HepG2 (cell line): ENCODE results near the gene NAALADL1. TPM values are rescaled to one million over a fixed set of nuclear protein-coding genes. Genes with fewer than 3 reads are reported as not detected.

Experiments
- HNF4G ChIP-seq, 2 experiments: sonication (generic) in 1 of 2; formaldehyde crosslinking in 1 of 2; IDR thresholded peaks; 2 replicates each; pipeline versions ENCODE4 v1.4.0 to v1.6.1; 2011 to 2020; ENCODE audit warnings: borderline replicate concordance in 2 of 2, low read depth in 2 of 2, mild to moderate bottlenecking in 2 of 2, low read length in 1 of 2, missing genetic modification reagents in 1 of 2, moderate library complexity in 1 of 2
- NBN ChIP-seq: fragments of 450-650 bp; conservative IDR thresholded peaks from 2 replicates; pipeline ENCODE4 v1.6.1; 2017
- RELA ChIP-seq: sonication (generic); formaldehyde crosslinking; IDR thresholded peaks from 2 replicates; pipeline ENCODE4 v1.4.0; 2020; ENCODE audit warnings: missing genetic modification reagents
- SRSF9 ChIP-seq: fragments of 200-400 bp; formaldehyde crosslinking; IDR thresholded peaks from 2 replicates; pipeline ENCODE4 v1.6.1; 2018; ENCODE audit warnings: borderline replicate concordance, mild to moderate bottlenecking, low read depth, low read length; ENCODE audit not compliant: insufficient read depth, poor library complexity, severe bottlenecking
- SSRP1 ChIP-seq: IDR thresholded peaks from 2 replicates; pipeline ENCODE4 v1.6.1; 2016; ENCODE audit warnings: control low read depth
- ZNF20 ChIP-seq: sonication (generic); formaldehyde crosslinking; IDR thresholded peaks from 2 replicates; pipeline ENCODE4 v1.4.0; 2020; ENCODE audit warnings: mild to moderate bottlenecking, moderate library complexity, missing genetic modification reagents
- polyA plus RNA-seq, 8 experiments: library from polyadenylated mRNA; depleted of rRNA in 3 of 8; stranded (reverse) in 7 of 8; unstranded in 1 of 8; fragments of >200 nt; fragmentation: Illumina TruSeq in 4 of 8; extraction: Trizol in 4 of 8; gene quantifications; 2 replicates each; pipeline versions ENCODE4 v1.2.1 to v1.2.3, GENCODE V29; 2011 to 2016; ENCODE audit warnings: low read depth in 4 of 8, missing spikeins in 1 of 8, mixed read lengths in 1 of 8; ENCODE audit not compliant: insufficient read depth in 1 of 8
- total RNA-seq, 5 experiments: library from RNA; depleted of rRNA; stranded (reverse); fragments of >200 nt; fragmentation: Illumina TruSeq; extraction: Trizol; gene quantifications; 2 replicates each; pipeline ENCODE4 v1.2.3, GENCODE V29; 2016; ENCODE audit warnings: low read depth in 1 of 5
- TF ChIP-seq, protein P1 (sequence below): sonication (generic); formaldehyde crosslinking; IDR thresholded peaks from 2 replicates; pipeline ENCODE4 v1.4.0; 2020; ENCODE audit warnings: missing genetic modification reagents, mild to moderate bottlenecking, borderline replicate concordance
- TF ChIP-seq, protein P2 (sequence below): sonication (generic); formaldehyde crosslinking; IDR thresholded peaks from 2 replicates; pipeline ENCODE4 v1.4.0; 2020; ENCODE audit warnings: low read depth, mild to moderate bottlenecking, missing genetic modification reagents
- TF ChIP-seq, protein P3 (sequence below): IDR thresholded peaks from 2 replicates; pipeline ENCODE4 v1.6.1; 2018; ENCODE audit warnings: missing genetic modification reagents
- TF ChIP-seq, protein P4 (sequence below): sonication (generic); formaldehyde crosslinking; IDR thresholded peaks from 2 replicates; pipeline ENCODE4 v1.4.0; 2020; ENCODE audit warnings: missing genetic modification reagents
- TF ChIP-seq, protein P5 (sequence below): sonication (generic); formaldehyde crosslinking; conservative IDR thresholded peaks from 2 replicates; pipeline ENCODE4 v1.4.0; 2020; ENCODE audit warnings: mild to moderate bottlenecking, missing genetic modification reagents, moderate library complexity
- TF ChIP-seq, protein P6 (sequence below): sonication (generic); formaldehyde crosslinking; IDR thresholded peaks from 2 replicates; pipeline ENCODE4 v1.5.0; 2020; ENCODE audit warnings: missing genetic modification reagents

The NAALADL1 gene
- total and polyA plus RNA-seq, 2 of the 13 experiments (the other 11 are each of a cell fraction or from before 2014, with no cell fraction given) = 9.3 to 33.9 TPM

DNA sequence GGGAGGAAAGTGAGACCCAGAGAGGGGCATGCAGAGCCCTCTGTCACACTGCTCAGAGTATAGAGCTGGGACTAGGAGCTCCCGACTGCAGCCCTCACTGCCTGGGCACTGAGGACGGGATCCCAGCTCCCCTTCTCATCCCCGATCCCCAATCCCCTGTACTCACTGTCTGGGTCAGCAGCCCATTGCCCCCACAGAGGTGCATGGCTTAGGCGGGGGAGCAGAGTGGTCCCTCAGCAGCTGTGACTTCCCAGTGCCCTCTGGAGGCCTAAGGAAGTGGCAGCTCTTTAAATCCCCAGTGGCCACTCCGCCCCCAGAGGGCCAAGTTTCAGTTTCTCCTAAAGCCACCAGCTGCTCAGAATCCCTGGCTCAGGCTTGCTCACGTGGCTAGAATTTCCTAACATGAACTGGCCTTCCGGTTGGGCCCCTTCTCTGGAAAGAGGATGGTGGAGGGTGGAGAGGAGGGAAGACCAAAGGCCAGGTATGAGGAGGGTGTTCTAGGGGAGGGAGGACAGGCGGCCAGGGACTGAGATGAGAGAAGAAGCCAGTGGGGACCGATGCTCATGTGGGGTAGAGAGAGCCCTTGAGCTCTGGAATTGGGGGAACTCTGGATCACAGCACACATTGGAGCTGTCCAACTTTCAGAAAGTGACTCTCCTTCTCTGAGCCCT, 61.5 kb downstream of the NAALADL1 start, which contains the start of gene BATF2 (continued):
- TF ChIP-seq, protein P1, sequence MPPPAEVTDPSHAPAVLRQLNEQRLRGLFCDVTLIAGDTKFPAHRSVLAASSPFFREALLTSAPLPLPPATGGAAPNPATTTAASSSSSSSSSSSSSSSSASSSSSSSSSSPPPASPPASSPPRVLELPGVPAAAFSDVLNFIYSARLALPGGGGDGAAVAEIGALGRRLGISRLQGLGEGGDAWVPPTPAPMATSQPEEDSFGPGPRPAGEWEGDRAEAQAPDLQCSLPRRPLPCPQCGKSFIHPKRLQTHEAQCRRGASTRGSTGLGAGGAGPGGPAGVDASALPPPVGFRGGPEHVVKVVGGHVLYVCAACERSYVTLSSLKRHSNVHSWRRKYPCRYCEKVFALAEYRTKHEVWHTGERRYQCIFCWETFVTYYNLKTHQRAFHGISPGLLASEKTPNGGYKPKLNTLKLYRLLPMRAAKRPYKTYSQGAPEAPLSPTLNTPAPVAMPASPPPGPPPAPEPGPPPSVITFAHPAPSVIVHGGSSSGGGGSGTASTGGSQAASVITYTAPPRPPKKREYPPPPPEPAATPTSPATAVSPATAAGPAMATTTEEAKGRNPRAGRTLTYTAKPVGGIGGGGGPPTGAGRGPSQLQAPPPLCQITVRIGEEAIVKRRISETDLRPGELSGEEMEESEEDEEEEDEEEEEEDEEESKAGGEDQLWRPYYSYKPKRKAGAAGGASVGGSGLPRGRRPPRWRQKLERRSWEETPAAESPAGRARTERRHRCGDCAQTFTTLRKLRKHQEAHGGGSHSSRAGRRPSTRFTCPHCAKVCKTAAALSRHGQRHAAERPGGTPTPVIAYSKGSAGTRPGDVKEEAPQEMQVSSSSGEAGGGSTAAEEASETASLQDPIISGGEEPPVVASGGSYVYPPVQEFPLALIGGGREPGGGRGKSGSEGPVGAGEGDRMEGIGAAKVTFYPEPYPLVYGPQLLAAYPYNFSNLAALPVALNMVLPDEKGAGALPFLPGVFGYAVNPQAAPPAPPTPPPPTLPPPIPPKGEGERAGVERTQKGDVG (CRISPR knock-in tag) = peak; percentile 53; the same call in 1 of the 2 replicates
- TF ChIP-seq, protein P2, sequence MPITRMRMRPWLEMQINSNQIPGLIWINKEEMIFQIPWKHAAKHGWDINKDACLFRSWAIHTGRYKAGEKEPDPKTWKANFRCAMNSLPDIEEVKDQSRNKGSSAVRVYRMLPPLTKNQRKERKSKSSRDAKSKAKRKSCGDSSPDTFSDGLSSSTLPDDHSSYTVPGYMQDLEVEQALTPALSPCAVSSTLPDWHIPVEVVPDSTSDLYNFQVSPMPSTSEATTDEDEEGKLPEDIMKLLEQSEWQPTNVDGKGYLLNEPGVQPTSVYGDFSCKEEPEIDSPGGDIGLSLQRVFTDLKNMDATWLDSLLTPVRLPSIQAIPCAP (CRISPR knock-in tag) = no peak
- TF ChIP-seq NBN = no peak
- TF ChIP-seq SRSF9 = no peak
- 0 out of 2 replicates have a peak, but pooled peaks have one; percentile 35 for TF ChIP-seq SSRP1 (CRISPR knock-in tag)
- TF ChIP-seq HNF4G (IDR thresholded peaks at IDR 0.05; ENCODE audit: borderline replicate concordance, low read depth, low read length) = peak; percentile 56; the same call in 1 of the 2 replicates
- peak; percentile 59 for TF ChIP-seq HNF4G (CRISPR knock-in tag; IDR thresholded peaks at IDR 0.05; ENCODE audit: borderline replicate concordance, low read depth)
- no peak for TF ChIP-seq ZNF20 (CRISPR knock-in tag)
- TF ChIP-seq, protein P3, sequence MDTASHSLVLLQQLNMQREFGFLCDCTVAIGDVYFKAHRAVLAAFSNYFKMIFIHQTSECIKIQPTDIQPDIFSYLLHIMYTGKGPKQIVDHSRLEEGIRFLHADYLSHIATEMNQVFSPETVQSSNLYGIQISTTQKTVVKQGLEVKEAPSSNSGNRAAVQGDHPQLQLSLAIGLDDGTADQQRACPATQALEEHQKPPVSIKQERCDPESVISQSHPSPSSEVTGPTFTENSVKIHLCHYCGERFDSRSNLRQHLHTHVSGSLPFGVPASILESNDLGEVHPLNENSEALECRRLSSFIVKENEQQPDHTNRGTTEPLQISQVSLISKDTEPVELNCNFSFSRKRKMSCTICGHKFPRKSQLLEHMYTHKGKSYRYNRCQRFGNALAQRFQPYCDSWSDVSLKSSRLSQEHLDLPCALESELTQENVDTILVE = no peak
- TF ChIP-seq, protein P4, sequence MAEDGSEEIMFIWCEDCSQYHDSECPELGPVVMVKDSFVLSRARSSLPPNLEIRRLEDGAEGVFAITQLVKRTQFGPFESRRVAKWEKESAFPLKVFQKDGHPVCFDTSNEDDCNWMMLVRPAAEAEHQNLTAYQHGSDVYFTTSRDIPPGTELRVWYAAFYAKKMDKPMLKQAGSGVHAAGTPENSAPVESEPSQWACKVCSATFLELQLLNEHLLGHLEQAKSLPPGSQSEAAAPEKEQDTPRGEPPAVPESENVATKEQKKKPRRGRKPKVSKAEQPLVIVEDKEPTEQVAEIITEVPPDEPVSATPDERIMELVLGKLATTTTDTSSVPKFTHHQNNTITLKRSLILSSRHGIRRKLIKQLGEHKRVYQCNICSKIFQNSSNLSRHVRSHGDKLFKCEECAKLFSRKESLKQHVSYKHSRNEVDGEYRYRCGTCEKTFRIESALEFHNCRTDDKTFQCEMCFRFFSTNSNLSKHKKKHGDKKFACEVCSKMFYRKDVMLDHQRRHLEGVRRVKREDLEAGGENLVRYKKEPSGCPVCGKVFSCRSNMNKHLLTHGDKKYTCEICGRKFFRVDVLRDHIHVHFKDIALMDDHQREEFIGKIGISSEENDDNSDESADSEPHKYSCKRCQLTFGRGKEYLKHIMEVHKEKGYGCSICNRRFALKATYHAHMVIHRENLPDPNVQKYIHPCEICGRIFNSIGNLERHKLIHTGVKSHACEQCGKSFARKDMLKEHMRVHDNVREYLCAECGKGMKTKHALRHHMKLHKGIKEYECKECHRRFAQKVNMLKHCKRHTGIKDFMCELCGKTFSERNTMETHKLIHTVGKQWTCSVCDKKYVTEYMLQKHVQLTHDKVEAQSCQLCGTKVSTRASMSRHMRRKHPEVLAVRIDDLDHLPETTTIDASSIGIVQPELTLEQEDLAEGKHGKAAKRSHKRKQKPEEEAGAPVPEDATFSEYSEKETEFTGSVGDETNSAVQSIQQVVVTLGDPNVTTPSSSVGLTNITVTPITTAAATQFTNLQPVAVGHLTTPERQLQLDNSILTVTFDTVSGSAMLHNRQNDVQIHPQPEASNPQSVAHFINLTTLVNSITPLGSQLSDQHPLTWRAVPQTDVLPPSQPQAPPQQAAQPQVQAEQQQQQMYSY (CRISPR knock-in tag) = no peak
- TF ChIP-seq, protein P5, sequence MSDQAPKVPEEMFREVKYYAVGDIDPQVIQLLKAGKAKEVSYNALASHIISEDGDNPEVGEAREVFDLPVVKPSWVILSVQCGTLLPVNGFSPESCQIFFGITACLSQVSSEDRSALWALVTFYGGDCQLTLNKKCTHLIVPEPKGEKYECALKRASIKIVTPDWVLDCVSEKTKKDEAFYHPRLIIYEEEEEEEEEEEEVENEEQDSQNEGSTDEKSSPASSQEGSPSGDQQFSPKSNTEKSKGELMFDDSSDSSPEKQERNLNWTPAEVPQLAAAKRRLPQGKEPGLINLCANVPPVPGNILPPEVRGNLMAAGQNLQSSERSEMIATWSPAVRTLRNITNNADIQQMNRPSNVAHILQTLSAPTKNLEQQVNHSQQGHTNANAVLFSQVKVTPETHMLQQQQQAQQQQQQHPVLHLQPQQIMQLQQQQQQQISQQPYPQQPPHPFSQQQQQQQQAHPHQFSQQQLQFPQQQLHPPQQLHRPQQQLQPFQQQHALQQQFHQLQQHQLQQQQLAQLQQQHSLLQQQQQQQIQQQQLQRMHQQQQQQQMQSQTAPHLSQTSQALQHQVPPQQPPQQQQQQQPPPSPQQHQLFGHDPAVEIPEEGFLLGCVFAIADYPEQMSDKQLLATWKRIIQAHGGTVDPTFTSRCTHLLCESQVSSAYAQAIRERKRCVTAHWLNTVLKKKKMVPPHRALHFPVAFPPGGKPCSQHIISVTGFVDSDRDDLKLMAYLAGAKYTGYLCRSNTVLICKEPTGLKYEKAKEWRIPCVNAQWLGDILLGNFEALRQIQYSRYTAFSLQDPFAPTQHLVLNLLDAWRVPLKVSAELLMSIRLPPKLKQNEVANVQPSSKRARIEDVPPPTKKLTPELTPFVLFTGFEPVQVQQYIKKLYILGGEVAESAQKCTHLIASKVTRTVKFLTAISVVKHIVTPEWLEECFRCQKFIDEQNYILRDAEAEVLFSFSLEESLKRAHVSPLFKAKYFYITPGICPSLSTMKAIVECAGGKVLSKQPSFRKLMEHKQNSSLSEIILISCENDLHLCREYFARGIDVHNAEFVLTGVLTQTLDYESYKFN (CRISPR knock-in tag) = peak; percentile 92
- TF ChIP-seq, protein P6, sequence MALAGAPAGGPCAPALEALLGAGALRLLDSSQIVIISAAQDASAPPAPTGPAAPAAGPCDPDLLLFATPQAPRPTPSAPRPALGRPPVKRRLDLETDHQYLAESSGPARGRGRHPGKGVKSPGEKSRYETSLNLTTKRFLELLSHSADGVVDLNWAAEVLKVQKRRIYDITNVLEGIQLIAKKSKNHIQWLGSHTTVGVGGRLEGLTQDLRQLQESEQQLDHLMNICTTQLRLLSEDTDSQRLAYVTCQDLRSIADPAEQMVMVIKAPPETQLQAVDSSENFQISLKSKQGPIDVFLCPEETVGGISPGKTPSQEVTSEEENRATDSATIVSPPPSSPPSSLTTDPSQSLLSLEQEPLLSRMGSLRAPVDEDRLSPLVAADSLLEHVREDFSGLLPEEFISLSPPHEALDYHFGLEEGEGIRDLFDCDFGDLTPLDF (CRISPR knock-in tag) = no peak
- TF ChIP-seq RELA (CRISPR knock-in tag) = peak; percentile 89
